Hepatocyte (in vitro differentiated cells): ENCODE results near the gene ATXN7L1. TPM values are rescaled to one million over a fixed set of nuclear protein-coding genes. Genes with fewer than 3 reads are reported as not detected.

Source experiments
- DNase-seq: peaks from one replicate; pipeline ENCODE4 v3.0.0-alpha.2; 2016; ENCODE audit warnings: low spot score
- H2AFZ ChIP-seq: fragments of 200-600 bp; sonication (generic); 2 replicates; pipeline ENCODE4 v1.6.0; 2016; ENCODE audit warnings: antibody characterized with exemption, mild to moderate bottlenecking
- H3K27ac ChIP-seq: fragments of 200-600 bp; sonication (generic); 2 replicates; pipeline ENCODE4 v1.5.1; 2016; ENCODE audit warnings: mild to moderate bottlenecking
- H3K27me3 ChIP-seq: fragments of 200-600 bp; sonication (generic); 2 replicates; pipeline ENCODE4 v1.6.1; 2016
- H3K36me3 ChIP-seq: fragments of 200-600 bp; sonication (generic); replicated peaks from 2 replicates; pipeline ENCODE4 v1.5.1; 2016; ENCODE audit warnings: low read depth; ENCODE audit not compliant: insufficient read depth
- H3K4me1 ChIP-seq: fragments of 200-600 bp; sonication (generic); 2 replicates; pipeline ENCODE4 v1.5.1; 2016; ENCODE audit warnings: mild to moderate bottlenecking, moderate library complexity; ENCODE audit not compliant: insufficient read depth
- H3K4me2 ChIP-seq: fragments of 200-600 bp; sonication (generic); 2 replicates; pipeline ENCODE4 v1.6.0; 2016
- H3K4me3 ChIP-seq: fragments of 200-600 bp; sonication (generic); 2 replicates; pipeline ENCODE4 v1.5.1; 2016; ENCODE audit warnings: mild to moderate bottlenecking
- H3K79me2 ChIP-seq: fragments of 200-600 bp; sonication (generic); 2 replicates; pipeline ENCODE4 v1.6.0; 2017; ENCODE audit warnings: mild to moderate bottlenecking
- H3K9me2 ChIP-seq: fragments of 200-600 bp; sonication (generic); replicated peaks from 2 replicates; pipeline ENCODE4 v1.6.0; 2017; ENCODE audit warnings: mild to moderate bottlenecking; ENCODE audit not compliant: insufficient read depth
- H3K9me3 ChIP-seq: fragments of 200-600 bp; sonication (generic); 2 replicates; pipeline ENCODE4 v1.5.1; 2016; ENCODE audit warnings: low read depth, mild to moderate bottlenecking
- H4K20me1 ChIP-seq: fragments of 200-600 bp; sonication (generic); 2 replicates; pipeline ENCODE4 v1.6.0; 2016; ENCODE audit warnings: mild to moderate bottlenecking; ENCODE audit not compliant: insufficient read depth, poor library complexity, severe bottlenecking
- CTCF ChIP-seq: fragments of 200-600 bp; sonication (generic); IDR thresholded peaks from 2 replicates; pipeline ENCODE4 v1.5.1; 2016; ENCODE audit warnings: antibody characterized with exemption, mild to moderate bottlenecking; ENCODE audit not compliant: poor library complexity
- EZH2 ChIP-seq: fragments of 200-600 bp; sonication (generic); IDR thresholded peaks from 2 replicates; pipeline ENCODE4 v1.6.1; 2016; ENCODE audit warnings: antibody characterized with exemption, mild to moderate bottlenecking, borderline replicate concordance
- EZH2phosphoT487 ChIP-seq: fragments of 200-600 bp; sonication (generic); IDR thresholded peaks from one replicate; pipeline ENCODE4 v1.6.1; 2018; ENCODE audit warnings: antibody characterized with exemption, mild to moderate bottlenecking, low read depth, moderate library complexity; ENCODE audit not compliant: unreplicated experiment, severe bottlenecking
- WGBS: methylation state at CpG from one replicate; pipeline ENCODE4 v1.1.6; 2016; ENCODE audit warnings: low lambda C conversion rate; ENCODE audit errors: missing lambda C conversion rate; 5-methylcytosine and 5-hydroxymethylcytosine counted together
- polyA plus RNA-seq: library from polyadenylated mRNA; unstranded; fragments of >200 nt; fragmentation: Nextera tagmentation; extraction: Ambion mirVana; gene quantifications from 2 replicates; pipeline ENCODE4 v1.2.1, GENCODE V29; 2016
- total RNA-seq: library from RNA; depleted of rRNA; stranded (reverse); fragments of >200 nt; gene quantifications from 2 replicates; pipeline ENCODE4 v1.2.3, GENCODE V29; 2014

ATXN7L1 gene
- total and polyA plus RNA-seq, 2 experiments from 2014 or later: 8.9 to 9.3 TPM

DNA sequence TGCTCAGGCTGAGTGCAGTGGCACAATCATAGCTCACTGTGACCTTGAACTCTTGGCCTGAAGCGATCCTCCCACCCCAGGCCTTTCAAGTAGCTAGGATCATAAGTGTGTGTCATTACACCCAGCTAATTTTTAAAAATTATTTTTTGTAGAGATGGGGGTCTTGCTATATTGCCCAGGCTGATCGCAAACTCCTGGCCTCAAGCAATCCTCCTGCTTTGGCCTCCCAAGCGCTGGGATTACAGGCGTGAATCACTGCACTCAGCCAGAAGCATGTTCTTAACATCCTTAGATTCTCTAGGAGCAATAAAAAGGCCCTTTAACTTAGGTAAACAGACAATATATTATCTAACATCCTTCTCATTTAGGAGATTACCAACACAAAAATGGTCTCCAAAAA is 256.8 kb downstream of the ATXN7L1 start:
- DNase-seq: no peak
- H3K9me2 ChIP-seq: no peaks in the 10 kb centered on the region
- H3K27ac ChIP-seq: no peak overlapping the region
- no peaks in the 10 kb centered on the region for H3K4me1 ChIP-seq
- WGBS: 94% methylated on average over 4 of the region's 4 CpGs
- TF ChIP-seq EZH2 (no peak), EZH2phosphoT487 (no peak), CTCF (no peak)
- no peaks in the 10 kb centered on the region for H3K27me3 ChIP-seq
- no peaks in the 10 kb centered on the region for H3K79me2 ChIP-seq
- no peak overlapping the region for H3K4me3 ChIP-seq
- H2AFZ ChIP-seq: no peak overlapping the region
- no peaks in the 10 kb centered on the region for H4K20me1 ChIP-seq
- H3K4me2 ChIP-seq: no peak overlapping the region
- H3K9me3 ChIP-seq: no peaks in the 10 kb centered on the region
- no peaks in the 10 kb centered on the region for H3K36me3 ChIP-seq

- WGBS: 83% methylated on average over 5 of the region's 5 CpGs
- Histone ChIP-seq H3K79me2 (no peaks in the 10 kb centered on the region), H2AFZ (no peak overlapping the region), H3K9me2 (no peaks in the 10 kb centered on the region), H3K27ac (no peak overlapping the region), H4K20me1 (no peaks in the 10 kb centered on the region), H3K4me1 (no peaks in the 10 kb centered on the region), H3K27me3 (no peaks in the 10 kb centered on the region), H3K4me3 (no peak overlapping the region), H3K4me2 (no peak overlapping the region), H3K9me3 (no peaks in the 10 kb centered on the region), H3K36me3 (no peaks in the 10 kb centered on the region)
- no peak for DNase-seq
- TF ChIP-seq EZH2phosphoT487: no peak
- TF ChIP-seq EZH2: no peak
- no peak for TF ChIP-seq CTCF
Measured at GRCh38 chr7:105618016-105618296, 258.4 kb downstream of the ATXN7L1 start.

GRCh38 chr7:105617280-105618015 is 259.0 kb downstream of the ATXN7L1 start:
- H3K36me3 ChIP-seq: no peaks in the 10 kb centered on the region
- no peaks in the 10 kb centered on the region for H4K20me1 ChIP-seq
- no peak overlapping the region for H2AFZ ChIP-seq
- H3K4me3 ChIP-seq: no peak overlapping the region
- DNase-seq: no peak
- H3K27me3 ChIP-seq: no peaks in the 10 kb centered on the region
- H3K79me2 ChIP-seq: no peaks in the 10 kb centered on the region
- H3K4me2 ChIP-seq: no peak overlapping the region
- TF ChIP-seq EZH2phosphoT487 (no peak), EZH2 (no peak), CTCF (no peak)
- no peaks in the 10 kb centered on the region for H3K9me3 ChIP-seq
- H3K4me1 ChIP-seq: no peaks in the 10 kb centered on the region
- H3K27ac ChIP-seq: no peak overlapping the region
- 92% methylated on average over 14 of the region's 14 CpGs for WGBS
- no peaks in the 10 kb centered on the region for H3K9me2 ChIP-seq
